ENCODE results near the gene RELN.

DNA sequence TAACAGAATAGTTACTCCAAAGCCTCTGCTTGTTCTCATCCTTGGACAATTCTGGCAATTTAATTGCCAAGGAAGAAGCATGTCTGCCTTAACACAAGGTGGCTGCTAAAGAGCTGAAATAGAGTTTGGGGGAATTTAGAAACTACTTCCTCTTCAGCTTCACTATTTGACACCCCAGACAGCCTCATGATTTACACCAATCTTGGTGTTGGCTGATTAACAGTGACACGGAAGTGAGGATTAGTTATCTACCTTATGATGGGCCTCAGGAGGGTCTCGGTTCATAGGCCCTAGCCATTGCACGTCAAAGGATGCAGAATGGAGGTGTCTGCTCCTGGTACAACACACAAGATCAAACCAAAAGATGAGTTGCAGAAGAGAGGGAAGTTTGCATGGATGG is 102.4 kb downstream of the RELN start:
- TF ChIP-seq TBX2 (CRISPR knock-in tag; IDR thresholded peaks at IDR 0.05; ENCODE audit: borderline replicate concordance) (no peak), POLR2A (IDR thresholded peaks at IDR 0.05; ENCODE audit: insufficient read depth in 1 of 2, low read depth in 2 of 2, low read length in 2 of 2) (no peak), POLR2AphosphoS5 (IDR thresholded peaks at IDR 0.05; ENCODE audit: low read depth, low read length) (no peak)
- TF ChIP-seq, protein P1, sequence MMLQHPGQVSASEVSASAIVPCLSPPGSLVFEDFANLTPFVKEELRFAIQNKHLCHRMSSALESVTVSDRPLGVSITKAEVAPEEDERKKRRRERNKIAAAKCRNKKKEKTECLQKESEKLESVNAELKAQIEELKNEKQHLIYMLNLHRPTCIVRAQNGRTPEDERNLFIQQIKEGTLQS (CRISPR knock-in tag; IDR thresholded peaks at IDR 0.05) = no peak
